Spleen (tissue), 7 donors: ENCODE data around the gene TBC1D22A.

Experiments
- CTCF ChIP-seq, 11 experiments: fragments of 200-600 bp in 7 of 11; fragments of 450-650 bp in 4 of 11; sonication (generic) in 4 of 11; IDR thresholded peaks in 8 of 11; conservative IDR thresholded peaks in 3 of 11; 1 replicate in 7 of 11; 2 replicates in 4 of 11; pipeline versions ENCODE4 v1.4.0 to v1.8.0; 2016 to 2021; ENCODE audit warnings: antibody characterized with exemption in 11 of 11, inconsistent platforms in 4 of 11, mild to moderate bottlenecking in 1 of 11
- POLR2AphosphoS5 ChIP-seq, 3 donors: sonication (generic); formaldehyde crosslinking; IDR thresholded peaks; one replicate each; pipeline ENCODE4 v1.5.1; 2017; ENCODE audit warnings: antibody characterized with exemption in 3 of 3
- donor health status: DM: no; HTN: no; CAD: no; lungs with moderate emphysema.
- donor health status: DM: no; HTN: no; CAD: no.
- donor health status: DM: no; HTN: no; CAD: no.

GRCh38 chr22:47175151-47176025 is 412.9 kb downstream of the TBC1D22A start:
- TF ChIP-seq POLR2AphosphoS5 (IDR thresholded peaks at IDR 0.05), result peak in 1 of 3 donors; percentile 33
- TF ChIP-seq CTCF (IDR thresholded peaks at IDR 0.05 in 8 of 11, conservative IDR thresholded peaks at IDR 0.05 in 3 of 11), result no peak
